Kidney (tissue), 14 donors: ENCODE measurements around the gene MTMR10. TPM values are rescaled to one million over a fixed set of nuclear protein-coding genes. Genes with fewer than 3 reads are reported as not detected.

ENCODE experiments used
- DNase-seq, 5 donors: peaks; one replicate each; pipeline ENCODE4 v3.0.0-alpha.2; 2013 to 2020
- FAIRE-seq: peaks from 2 replicates; lab custom pipeline; 2012; peaks lifted over from hg19 to GRCh38; lab: Jason Lieb, UNC
- H3K27ac ChIP-seq, 2 donors: one replicate each; pipeline ENCODE4 v1.7.0; 2013; ENCODE audit warnings: low read depth in 2 of 2, low read length in 2 of 2, inconsistent platforms in 1 of 2
- H3K27me3 ChIP-seq: one replicate; pipeline ENCODE4 v1.7.1; 2013; ENCODE audit warnings: low read length, inconsistent platforms; ENCODE audit not compliant: control insufficient read depth, insufficient read depth
- H3K36me3 ChIP-seq, 3 donors: one replicate each; pipeline versions ENCODE4 v1.7.0 to v1.7.1; 2013; ENCODE audit warnings: low read length in 3 of 3, control low read depth in 1 of 3, inconsistent platforms in 1 of 3; ENCODE audit not compliant: insufficient read depth in 3 of 3, control insufficient read depth in 2 of 3
- H3K4me1 ChIP-seq, 3 donors: one replicate each; pipeline versions ENCODE4 v1.7.0 to v1.7.1; 2013; ENCODE audit warnings: low read length in 3 of 3, inconsistent platforms in 1 of 3, low read depth in 1 of 3; ENCODE audit not compliant: control insufficient read depth in 2 of 3, insufficient read depth in 2 of 3
- H3K4me3 ChIP-seq, 3 donors: one replicate each; pipeline versions ENCODE4 v1.7.0 to v1.8.1; 2013; ENCODE audit warnings: low read length in 3 of 3, control low read depth in 1 of 3, inconsistent platforms in 1 of 3
- H3K9ac ChIP-seq, 3 donors: one replicate each; pipeline versions ENCODE4 v1.7.0 to v1.7.1; 2013; ENCODE audit warnings: low read length in 3 of 3, control low read depth in 1 of 3, inconsistent platforms in 1 of 3
- H3K9me3 ChIP-seq, 3 donors: one replicate each; pipeline versions ENCODE4 v1.7.0 to v1.7.1; 2013; ENCODE audit warnings: low read length in 3 of 3, control low read depth in 1 of 3, inconsistent platforms in 1 of 3; ENCODE audit not compliant: control insufficient read depth in 2 of 3, insufficient read depth in 1 of 3
- CTCF ChIP-seq: IDR thresholded peaks from 3 replicates; pipeline ENCODE4 v1.5.1; 2012; ENCODE audit warnings: mild to moderate bottlenecking, moderate library complexity, borderline replicate concordance; ENCODE audit not compliant: insufficient read depth; ENCODE audit errors: extremely low read depth
- intact Hi-C: fragments of 100-400 bp; cut with DNase I; formaldehyde crosslinking; loops from one replicate; pipeline ENCODE4 v1.11.1; 2022
- polyA plus RNA-seq: library from polyadenylated mRNA; stranded (reverse); fragments of 350-450 nt; fragmentation: Illumina TruSeq; extraction: RNeasy Lipid Tissue Mini Kit (QIAGEN cat#74804); gene quantifications from one replicate; pipeline ENCODE4 v1.2.3, GENCODE V29; 2014; ENCODE audit warnings: low read depth, low replicate concordance; ENCODE audit not compliant: insufficient read depth
- total RNA-seq: library from RNA; stranded (reverse); fragmentation: NEBNext Ultra II Directional; extraction: Animal tissue kit (Norgen Biotek cat#: 25700); gene quantifications from one replicate; pipeline ENCODE4 v1.2.1, GENCODE V29; 2021
- donor health status: control.
- donor health status: control.
- donor health status: control.
- donor health status: control.
- donor health status: control.
- donor health status: DM: yes; HTN: yes; CAD: no.
- donor health status: Normal renal cell carcinoma (clear cell type).

The MTMR10 gene
- total and polyA plus RNA-seq, 2 donors from 2014 or later: 26.2 to 70.4 TPM

GRCh38 chr15:30969724-30970123, 21.7 kb downstream of the MTMR10 start:
- no peaks in the 10 kb centered on the region for H3K9me3 ChIP-seq
- DNase-seq (no peak), FAIRE-seq (no peak)
- H3K4me1 ChIP-seq: no peaks in the 10 kb centered on the region
- intact Hi-C loops: no loop called here
- no peaks in the 10 kb centered on the region for H3K27me3 ChIP-seq
- H3K36me3 ChIP-seq: peaks cover 5 to 30% (median 16%) of the 10 kb centered on the region in 3 donors
- H3K9ac ChIP-seq: no peak overlapping the region
- no peak overlapping the region for H3K27ac ChIP-seq
- H3K4me3 ChIP-seq: no peak overlapping the region
- no peak for TF ChIP-seq CTCF

DNA sequence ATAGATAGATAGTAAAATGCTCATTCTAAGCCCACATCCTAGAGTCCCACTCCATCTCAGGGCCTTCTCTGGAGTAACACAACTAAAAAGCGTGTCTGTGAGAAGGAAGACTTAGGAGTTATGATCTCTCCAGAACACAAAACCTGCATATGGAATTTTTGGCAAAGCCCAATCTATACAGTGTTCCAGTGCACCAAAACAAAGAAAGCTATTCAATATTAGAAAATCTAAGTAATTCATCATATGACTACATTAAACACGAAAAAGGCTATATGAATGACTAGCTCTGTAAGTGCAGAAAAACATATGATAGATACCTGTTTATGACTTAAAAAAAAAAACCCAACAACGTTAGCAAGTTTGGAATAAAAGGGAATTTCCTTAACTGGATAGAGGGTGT, 27.7 kb downstream of the MTMR10 start:
- DNase-seq (no peak), FAIRE-seq (no peak)
- Histone ChIP-seq H3K4me1 (peaks cover 0 to 6% (median 4%) of the 10 kb centered on the region in 3 donors), H3K9me3 (no peaks in the 10 kb centered on the region), H3K27me3 (no peaks in the 10 kb centered on the region), H3K27ac (no peak overlapping the region), H3K9ac (no peak overlapping the region), H3K4me3 (no peak overlapping the region), H3K36me3 (peaks cover 10 to 47% (median 13%) of the 10 kb centered on the region in 3 donors)
- intact Hi-C loops: no loop called here
- no peak for TF ChIP-seq CTCF

GRCh38 chr15:30962659-30963058, 28.8 kb downstream of the MTMR10 start:
- Histone ChIP-seq H3K36me3 (peaks cover 10 to 57% (median 18%) of the 10 kb centered on the region in 3 donors), H3K4me3 (no peak overlapping the region), H3K9me3 (no peaks in the 10 kb centered on the region), H3K9ac (no peak overlapping the region), H3K27ac (no peak overlapping the region), H3K27me3 (no peaks in the 10 kb centered on the region), H3K4me1 (peaks cover 0 to 6% (median 4%) of the 10 kb centered on the region in 3 donors)
- DNase-seq (no peak), FAIRE-seq (no peak)
- intact Hi-C loops: no loop called here
- no peak for TF ChIP-seq CTCF

DNA sequence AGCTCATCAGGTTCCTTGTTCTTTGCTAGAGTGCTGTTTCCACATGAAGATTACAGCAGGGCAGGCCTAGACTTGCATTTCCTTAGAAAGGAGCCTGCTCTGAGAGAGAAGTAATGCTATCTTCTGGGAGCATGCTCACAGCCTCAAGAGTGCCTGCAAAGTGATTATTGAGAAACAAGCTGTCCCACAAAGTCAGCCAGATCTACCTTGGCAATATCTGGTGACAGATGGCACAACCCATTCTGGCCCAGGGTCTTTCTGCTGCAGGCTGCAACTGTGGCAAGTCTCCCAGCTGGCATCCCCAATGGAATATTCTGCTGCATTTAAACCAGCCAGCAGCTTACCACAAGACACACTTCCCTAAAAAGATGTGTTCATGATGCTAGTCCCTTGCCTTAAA, 29.3 kb downstream of the MTMR10 start:
- DNase-seq (no peak), FAIRE-seq (no peak)
- Histone ChIP-seq H3K4me1 (peaks cover 0 to 6% (median 4%) of the 10 kb centered on the region in 3 donors), H3K27ac (no peak overlapping the region), H3K27me3 (no peaks in the 10 kb centered on the region), H3K4me3 (no peak overlapping the region), H3K36me3 (peaks cover 10 to 60% (median 18%) of the 10 kb centered on the region in 3 donors), H3K9me3 (no peaks in the 10 kb centered on the region), H3K9ac (no peak overlapping the region)
- intact Hi-C loops: no loop called here
- no peak for TF ChIP-seq CTCF
